Endodermal cell (in vitro differentiated cells): Measurements from ENCODE around the gene AKAP11. TPM values are rescaled to one million over a fixed set of nuclear protein-coding genes. Genes with fewer than 3 reads are reported as not detected.

Source experiments
- DNase-seq: peaks from one replicate; pipeline ENCODE4 v3.0.0-alpha.2; 2017
- H3K27ac ChIP-seq: 2 replicates; pipeline ENCODE4 v1.5.1; 2013; ENCODE audit warnings: mild to moderate bottlenecking, low read depth, low read length, moderate library complexity
- H3K27me3 ChIP-seq: 2 replicates; pipeline ENCODE4 v1.6.1; 2013; ENCODE audit warnings: mild to moderate bottlenecking, low read length, moderate library complexity; ENCODE audit not compliant: insufficient read depth, control insufficient read depth, poor library complexity, severe bottlenecking
- H3K36me3 ChIP-seq: 2 replicates; pipeline ENCODE4 v1.7.0; 2013; ENCODE audit warnings: mild to moderate bottlenecking, low read length, moderate library complexity; ENCODE audit not compliant: control insufficient read depth, insufficient read depth
- H3K4me1 ChIP-seq: one replicate; pipeline ENCODE4 v1.7.0; 2013; ENCODE audit warnings: low read length; ENCODE audit not compliant: control insufficient read depth, insufficient read depth
- H3K4me3 ChIP-seq: 2 replicates; pipeline ENCODE4 v1.5.1; 2013; ENCODE audit warnings: mild to moderate bottlenecking, low read length, moderate library complexity
- H3K9ac ChIP-seq: 2 replicates; pipeline ENCODE4 v1.6.1; 2013; ENCODE audit warnings: mild to moderate bottlenecking, low read length, moderate library complexity; ENCODE audit not compliant: poor library complexity, severe bottlenecking; ENCODE audit errors: extremely low read depth
- H3K9me3 ChIP-seq: 2 replicates; pipeline ENCODE4 v1.6.1; 2013; ENCODE audit warnings: mild to moderate bottlenecking, low read length, moderate library complexity; ENCODE audit not compliant: control insufficient read depth
- H3K27ac Mint-ChIP-seq: 2 replicates; pipeline ENCODE4 v1.8.0; 2020; ENCODE audit warnings: mixed read lengths
- H3K27me3 Mint-ChIP-seq: 2 replicates; pipeline ENCODE4 v1.8.0; 2021; ENCODE audit warnings: mild to moderate bottlenecking, mixed read lengths; ENCODE audit not compliant: insufficient read depth
- H3K36me3 Mint-ChIP-seq: 2 replicates; pipeline ENCODE4 v1.8.0; 2020; ENCODE audit warnings: low read depth, mixed read lengths
- H3K4me1 Mint-ChIP-seq: 2 replicates; pipeline ENCODE4 v1.8.0; 2020; ENCODE audit warnings: mixed read lengths
- H3K4me3 Mint-ChIP-seq: 2 replicates; pipeline ENCODE4 v1.8.0; 2020; ENCODE audit warnings: mild to moderate bottlenecking, moderate library complexity, mixed read lengths
- H3K9me3 Mint-ChIP-seq: 2 replicates; pipeline ENCODE4 v1.8.0; 2020; ENCODE audit warnings: mild to moderate bottlenecking, mixed read lengths
- WGBS, 2 experiments: methylation state at CpG; one replicate each; pipeline versions ENCODE4 v1.1.5 to v1.1.7; 2013; ENCODE audit warnings: missing lambda C conversion rate in 2 of 2, mixed read lengths in 1 of 2; ENCODE audit not compliant: insufficient coverage in 1 of 2, insufficient read length in 1 of 2; 5-methylcytosine and 5-hydroxymethylcytosine counted together
- total RNA-seq, 2 donors: library from RNA; stranded (reverse); fragmentation: NEBNext Ultra II Directional in 1 of 2; extraction: Animal tissue kit (Norgen Biotek cat#: 25700) in 1 of 2; gene quantifications; 2 replicates in 1 of 2; 3 replicates in 1 of 2; pipeline ENCODE4 v1.2.1, GENCODE V29; 2021
- TF ChIP-seq, protein P1 (sequence below): fragments of 200-600 bp; sonication (generic); conservative IDR thresholded peaks from 2 replicates; pipeline ENCODE4 v1.5.0; 2021; ENCODE audit warnings: antibody characterized with exemption, mild to moderate bottlenecking

The AKAP11 gene
- total RNA-seq, 2 donors from 2014 or later = 16.9 to 17.6 TPM

DNA sequence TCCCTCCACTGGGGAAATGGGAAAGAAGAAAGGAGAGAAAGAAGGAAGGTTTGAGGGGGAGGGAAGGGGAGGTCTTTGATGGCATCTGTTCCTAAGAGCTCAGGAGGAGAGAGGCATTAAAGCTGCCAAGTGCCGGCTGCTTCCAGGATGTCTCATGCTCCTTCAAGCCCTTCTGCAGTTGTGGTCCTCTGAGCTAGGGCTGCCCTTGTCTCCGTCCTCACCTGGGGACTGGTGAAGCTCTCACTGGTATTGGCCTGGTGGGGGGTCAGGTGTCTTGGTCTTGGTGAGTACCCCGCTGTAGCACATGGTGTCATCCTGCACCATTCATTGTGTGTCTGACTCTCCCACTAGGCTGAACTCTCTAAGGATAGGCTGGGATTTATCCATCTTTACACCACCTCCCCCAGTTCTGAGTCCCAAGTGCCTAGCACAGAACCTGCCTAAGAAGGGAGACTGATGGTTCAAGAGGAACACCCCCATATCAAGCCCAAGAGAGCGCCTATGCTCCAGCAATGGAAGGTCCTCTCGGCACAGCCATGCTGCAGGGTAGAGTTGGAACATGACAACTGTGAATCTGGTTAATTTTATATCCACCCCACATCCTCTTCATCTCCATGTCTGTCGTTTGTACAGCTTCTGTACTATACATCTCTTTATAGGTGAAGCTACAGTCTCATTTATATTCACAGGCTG is 83.7 kb downstream of the AKAP11 start:
- Mint-ChIP-seq H3K27ac (no peak overlapping the region), H3K4me1 (peaks cover 18% of the 10 kb centered on the region), H3K27me3 (peaks cover 10% of the 10 kb centered on the region), H3K36me3 (no peaks in the 10 kb centered on the region), H3K4me3 (no peak overlapping the region), H3K9me3 (no peaks in the 10 kb centered on the region)
- no peak overlapping the region for H3K9ac ChIP-seq
- TF ChIP-seq, protein P1, sequence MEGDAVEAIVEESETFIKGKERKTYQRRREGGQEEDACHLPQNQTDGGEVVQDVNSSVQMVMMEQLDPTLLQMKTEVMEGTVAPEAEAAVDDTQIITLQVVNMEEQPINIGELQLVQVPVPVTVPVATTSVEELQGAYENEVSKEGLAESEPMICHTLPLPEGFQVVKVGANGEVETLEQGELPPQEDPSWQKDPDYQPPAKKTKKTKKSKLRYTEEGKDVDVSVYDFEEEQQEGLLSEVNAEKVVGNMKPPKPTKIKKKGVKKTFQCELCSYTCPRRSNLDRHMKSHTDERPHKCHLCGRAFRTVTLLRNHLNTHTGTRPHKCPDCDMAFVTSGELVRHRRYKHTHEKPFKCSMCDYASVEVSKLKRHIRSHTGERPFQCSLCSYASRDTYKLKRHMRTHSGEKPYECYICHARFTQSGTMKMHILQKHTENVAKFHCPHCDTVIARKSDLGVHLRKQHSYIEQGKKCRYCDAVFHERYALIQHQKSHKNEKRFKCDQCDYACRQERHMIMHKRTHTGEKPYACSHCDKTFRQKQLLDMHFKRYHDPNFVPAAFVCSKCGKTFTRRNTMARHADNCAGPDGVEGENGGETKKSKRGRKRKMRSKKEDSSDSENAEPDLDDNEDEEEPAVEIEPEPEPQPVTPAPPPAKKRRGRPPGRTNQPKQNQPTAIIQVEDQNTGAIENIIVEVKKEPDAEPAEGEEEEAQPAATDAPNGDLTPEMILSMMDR = no peak
- H3K36me3 ChIP-seq = no peaks in the 10 kb centered on the region
- peaks cover 16% of the 10 kb centered on the region for H3K4me1 ChIP-seq
- H3K4me3 ChIP-seq = no peak overlapping the region
- WGBS, 2 experiments = 95% methylated on average over 5 to 6 of the region's 6 CpGs
- no peaks in the 10 kb centered on the region for H3K9me3 ChIP-seq
- DNase-seq = no peak
- H3K27me3 ChIP-seq = no peaks in the 10 kb centered on the region
- no peak overlapping the region for H3K27ac ChIP-seq

DNA sequence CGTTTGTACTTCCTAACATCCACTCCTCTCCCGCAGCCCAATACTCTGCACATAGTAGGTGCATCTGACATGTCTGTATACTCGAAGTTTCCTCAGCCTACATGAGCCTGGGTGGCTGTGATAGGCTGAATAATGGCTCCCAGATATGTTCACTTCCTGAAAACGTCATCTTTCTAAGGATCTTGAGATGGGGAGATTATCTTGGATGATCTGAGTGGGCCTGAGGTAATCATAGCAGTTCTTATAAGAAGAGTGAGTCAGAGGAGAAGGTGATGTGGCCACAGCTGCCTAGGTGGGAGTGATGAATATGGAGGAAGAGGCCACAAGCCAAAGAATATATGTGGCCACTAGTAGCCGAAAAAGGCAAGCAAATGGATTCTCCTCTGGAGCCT is 84.2 kb downstream of the AKAP11 start:
- H3K27me3 Mint-ChIP-seq = peaks cover 10% of the 10 kb centered on the region
- no peak for DNase-seq
- H3K4me1 Mint-ChIP-seq = peaks cover 15% of the 10 kb centered on the region
- Histone ChIP-seq H3K4me1 (peaks cover 14% of the 10 kb centered on the region), H3K4me3 (no peak overlapping the region), H3K27ac (no peak overlapping the region), H3K9ac (no peak overlapping the region), H3K36me3 (no peaks in the 10 kb centered on the region), H3K9me3 (no peaks in the 10 kb centered on the region), H3K27me3 (no peaks in the 10 kb centered on the region)
- H3K4me3 Mint-ChIP-seq = no peak overlapping the region
- no peak overlapping the region for H3K27ac Mint-ChIP-seq
- no peaks in the 10 kb centered on the region for H3K9me3 Mint-ChIP-seq
- TF ChIP-seq, protein P1 = no peak
- no peaks in the 10 kb centered on the region for H3K36me3 Mint-ChIP-seq
- 85 to 94% methylated on average over 4 to 5 of the region's 5 CpGs for WGBS, 2 experiments

DNA sequence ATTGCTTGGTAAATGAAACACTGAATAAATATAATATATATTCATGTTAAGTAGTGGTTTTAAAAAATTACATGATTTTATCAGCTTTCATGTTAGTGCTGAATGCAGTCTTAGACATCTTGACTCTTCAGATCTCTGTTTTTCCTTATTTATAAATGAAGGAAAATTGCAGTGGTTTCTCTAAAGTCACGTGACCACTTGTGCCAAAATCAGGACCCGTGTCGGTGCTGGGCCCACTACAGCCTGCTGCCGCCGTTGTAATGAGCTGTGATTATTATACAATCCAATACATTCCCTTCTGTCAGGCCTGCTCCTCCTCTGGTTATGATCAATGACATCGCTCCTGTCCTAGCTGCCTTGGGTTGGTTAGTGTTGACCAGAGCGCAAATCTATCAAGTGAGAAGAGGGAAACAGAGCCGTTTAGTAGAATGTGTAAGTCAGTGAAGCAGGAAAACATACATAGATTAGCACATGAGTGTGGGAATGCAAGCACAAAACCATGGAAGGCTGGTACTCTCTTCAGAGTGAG is 88.2 kb downstream of the AKAP11 start:
- Histone ChIP-seq H3K36me3 (no peaks in the 10 kb centered on the region), H3K4me1 (peaks cover 2% of the 10 kb centered on the region), H3K9me3 (no peaks in the 10 kb centered on the region), H3K27ac (no peak overlapping the region), H3K9ac (no peak overlapping the region), H3K27me3 (no peaks in the 10 kb centered on the region), H3K4me3 (no peak overlapping the region)
- Mint-ChIP-seq H3K27ac (no peak overlapping the region), H3K4me1 (peaks cover 9% of the 10 kb centered on the region), H3K4me3 (no peak overlapping the region), H3K27me3 (peaks cover 21% of the 10 kb centered on the region), H3K36me3 (no peaks in the 10 kb centered on the region), H3K9me3 (no peaks in the 10 kb centered on the region)
- 93 to 96% methylated on average over 8 of the region's 8 CpGs for WGBS, 2 experiments
- DNase-seq = no peak
- TF ChIP-seq, protein P1 = no peak
